ENCODE data around the gene FGD5.

GRCh38 chr3:14957153-14957552, 138.4 kb downstream of the FGD5 start:
- TF ChIP-seq CTCF (conservative IDR thresholded peaks at IDR 0.05; ENCODE audit: low read depth, low read length) (no peak), EZH2 (IDR thresholded peaks at IDR 0.05; ENCODE audit: borderline replicate concordance, low read depth, low read length, poor library complexity, severe bottlenecking) (no peak)

Measured in A673 (cell line).